Body of pancreas (tissue), 4 donors: Measurements from ENCODE around the gene ELAVL2.

ENCODE experiments used
- CTCF ChIP-seq, 7 experiments: fragments of 450-650 bp in 4 of 7; fragments of 200-600 bp in 3 of 7; sonication (generic) in 3 of 7; IDR thresholded peaks; one replicate each; pipeline ENCODE4 v1.5.1; 2016 to 2019; ENCODE audit warnings: antibody characterized with exemption in 7 of 7
- POLR2A ChIP-seq, 3 donors: fragments of 450-650 bp; IDR thresholded peaks; one replicate each; pipeline ENCODE4 v1.6.1; 2016; ENCODE audit warnings: antibody characterized with exemption in 3 of 3, mild to moderate bottlenecking in 2 of 3

- TF ChIP-seq CTCF (IDR thresholded peaks at IDR 0.05): no peak
- TF ChIP-seq POLR2A (IDR thresholded peaks at IDR 0.05): no peak
These were observed 22.8 kb downstream of the ELAVL2 start for GRCh38 chr9:23803216-23803615.
